Activated effector memory CD4-positive, alpha-beta T cell treated with anti-CD3 and anti-CD28 coated beads, Interleukin-2, amount 50 U/mL, for 16 hours (primary cell): ENCODE data around the gene TSC22D1.
"Not testable (repeated sequence)": the region's sequence is repeated elsewhere in the genome, so short reads cannot be mapped to it uniquely, and the experiment has no call there.

Experiments used
- DNase-seq: peaks from one replicate; pipeline ENCODE4 v3.0.0-alpha.2; 2020

Gene TSC22D1

DNA sequence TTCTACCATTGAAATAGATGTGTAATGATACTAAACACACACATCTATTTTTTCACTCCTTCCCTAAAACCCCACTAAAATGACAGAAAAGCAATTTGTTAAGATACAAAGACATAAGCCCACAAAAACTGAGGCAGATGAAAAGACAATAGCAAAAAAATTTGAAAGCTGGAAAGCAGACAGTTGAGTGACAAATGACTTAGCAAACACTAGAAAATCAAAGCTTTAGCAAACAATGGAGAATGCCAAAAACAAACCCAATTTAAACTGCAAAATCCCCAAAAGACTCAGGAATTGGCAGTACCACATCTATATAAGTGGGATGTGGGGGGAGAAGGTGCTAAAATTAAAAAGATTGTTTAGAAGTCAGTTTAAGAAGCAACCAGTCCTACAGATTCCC is 9.5 kb downstream of the TSC22D1 start:
- DNase-seq: no peak

DNA sequence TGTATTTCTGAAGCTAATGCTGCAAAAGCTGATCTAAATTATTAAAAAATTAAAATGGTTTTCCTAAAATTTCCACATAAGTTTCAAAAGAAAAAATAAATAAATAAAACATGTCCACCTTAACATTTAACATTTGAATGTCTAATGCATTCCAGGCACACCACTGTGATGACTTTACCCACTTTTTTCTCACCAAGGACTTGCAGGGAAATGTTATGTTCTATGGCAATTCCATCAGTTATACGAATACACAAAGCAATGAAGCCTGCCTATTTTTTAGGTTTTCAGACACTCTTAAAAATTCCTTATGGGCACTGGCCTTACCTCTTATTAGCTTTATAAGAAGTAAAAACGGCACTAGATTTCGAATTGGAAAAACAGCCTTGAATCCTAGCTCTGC is 10.2 kb downstream of the TSC22D1 start:
- no peak for DNase-seq

DNA sequence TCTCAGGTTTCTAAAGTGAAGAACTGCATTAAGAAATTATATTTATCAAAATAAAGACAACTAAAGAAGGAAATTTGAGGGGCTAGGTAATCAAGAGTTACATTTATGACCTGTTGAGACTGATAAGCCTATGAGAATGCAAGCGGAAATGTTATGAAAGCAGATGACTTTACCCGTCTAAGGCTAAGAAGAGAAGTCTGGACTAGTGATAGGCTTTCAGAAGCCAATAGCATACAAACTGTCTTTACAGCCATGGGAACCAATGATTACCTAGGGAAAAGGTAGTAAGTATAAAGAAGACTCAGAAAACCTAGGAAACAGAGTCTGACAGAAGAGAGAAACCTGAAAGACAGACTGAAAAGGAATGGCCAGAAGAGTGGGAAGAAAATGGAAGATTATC is 11.2 kb downstream of the TSC22D1 start:
- no peak for DNase-seq

DNA sequence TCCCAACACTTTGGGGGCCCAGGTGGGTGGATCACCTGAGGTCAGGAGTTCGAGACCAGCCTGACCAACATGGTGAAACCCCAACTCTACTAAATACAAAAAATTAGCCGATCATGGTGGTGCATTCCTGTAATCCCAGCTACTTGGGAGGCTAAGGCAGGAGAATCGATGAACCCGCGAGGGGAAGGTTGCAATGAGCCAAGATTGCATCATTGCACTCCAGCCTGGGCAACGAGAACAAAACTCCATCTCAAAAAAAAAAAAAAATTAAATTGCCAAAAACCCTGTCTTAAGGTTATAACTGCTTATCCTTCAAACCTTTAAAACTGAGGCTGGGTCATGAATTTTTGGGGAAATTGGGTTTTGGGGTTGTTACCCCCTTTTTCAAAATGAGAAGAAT is 13.3 kb downstream of the TSC22D1 start:
- DNase-seq: not testable (repeated sequence)

DNA sequence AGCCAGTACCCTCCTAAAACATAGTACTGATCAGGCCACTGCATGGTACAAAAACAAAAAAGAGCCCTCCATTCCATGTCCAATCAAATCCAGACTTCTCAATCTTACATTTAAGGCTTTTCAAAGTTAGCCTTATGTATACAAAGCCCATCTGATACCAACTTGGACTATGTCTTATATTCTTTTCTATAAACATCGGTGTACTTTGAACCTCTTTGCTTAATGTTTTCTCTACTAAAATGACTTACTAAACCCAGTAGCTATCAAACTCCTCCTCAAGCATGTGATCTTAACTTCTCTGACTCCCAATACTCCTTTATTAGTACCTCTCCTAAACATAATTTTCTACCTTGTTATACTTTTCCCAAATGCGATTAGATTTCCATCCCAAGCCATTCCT is 14.8 kb downstream of the TSC22D1 start:
- no peak for DNase-seq

DNA sequence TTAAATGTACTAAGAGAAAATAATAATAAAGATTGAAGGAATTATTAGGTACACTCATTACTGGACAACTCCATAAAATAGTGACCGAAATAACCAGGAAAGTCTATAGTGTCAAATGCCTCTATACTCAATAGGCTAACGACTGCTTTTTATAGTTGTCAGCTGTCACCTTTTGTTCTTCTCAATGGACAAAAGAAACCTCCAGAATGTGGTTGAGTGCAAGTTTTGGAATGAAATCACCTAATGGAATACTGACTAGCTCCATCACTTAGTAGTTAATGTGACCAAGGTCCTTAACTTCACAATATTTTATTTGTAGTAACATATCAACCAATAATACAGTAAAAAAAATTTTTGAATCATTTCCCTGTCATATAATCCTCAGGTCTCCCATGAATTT is 18.1 kb downstream of the TSC22D1 start:
- no peak for DNase-seq

DNA sequence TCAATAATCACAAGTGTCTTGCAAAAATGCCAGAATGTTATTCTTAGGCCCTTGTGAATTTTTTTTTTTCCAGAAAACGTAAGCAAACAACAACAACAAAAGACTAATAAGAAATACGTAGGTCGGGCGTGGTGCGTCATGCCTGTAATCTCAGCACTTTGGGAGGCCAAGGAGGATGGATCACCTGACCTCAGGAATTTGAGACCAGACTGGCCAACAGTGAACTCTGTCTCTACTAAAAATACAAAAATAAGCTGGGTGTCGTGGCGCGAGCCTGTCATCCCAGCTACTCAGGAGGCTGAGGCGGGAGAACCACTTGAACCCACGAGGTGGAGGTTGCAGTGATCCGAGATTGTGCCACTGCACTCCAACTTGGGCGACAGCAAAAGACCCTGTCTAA is 20.9 kb downstream of the TSC22D1 start:
- no peak for DNase-seq

DNA sequence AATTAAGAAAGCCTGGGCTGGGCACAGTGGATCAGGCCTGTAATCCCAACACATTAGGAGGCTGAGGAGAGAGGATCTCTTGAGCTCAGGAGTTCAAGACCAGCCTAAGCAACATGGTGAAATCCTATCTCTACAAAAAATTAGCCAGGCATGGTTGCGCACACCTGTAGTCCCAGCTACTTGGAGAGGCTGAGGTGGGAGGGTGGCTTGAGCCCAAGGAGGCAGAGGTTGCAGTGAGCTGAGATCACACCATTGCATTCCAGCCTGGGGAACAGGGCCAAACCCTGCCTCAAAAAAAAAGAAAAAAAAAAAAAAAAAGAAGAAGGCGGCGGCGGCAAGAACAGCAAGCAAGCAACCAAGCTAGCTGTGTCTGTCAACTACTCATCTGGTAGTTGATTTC is 26.7 kb downstream of the TSC22D1 start:
- no peak for DNase-seq

DNA sequence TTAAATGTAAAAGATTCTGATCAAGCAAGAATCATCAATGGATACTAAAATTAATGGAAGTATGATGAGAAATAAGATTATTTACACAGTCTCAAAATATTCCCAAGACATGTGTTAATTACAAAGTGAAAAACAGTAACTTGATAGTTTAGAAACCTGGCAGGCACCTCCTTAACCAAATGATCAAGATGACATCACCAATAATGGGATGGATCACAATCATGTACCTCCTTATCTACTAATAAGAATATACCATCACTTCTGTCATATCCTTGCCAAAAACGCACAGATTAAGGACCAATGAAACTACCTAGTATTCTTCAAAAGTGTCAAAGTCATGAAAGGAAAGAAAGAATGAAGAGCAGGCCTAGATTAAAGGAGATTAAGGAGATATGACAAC is 30.0 kb downstream of the TSC22D1 start:
- no peak for DNase-seq

DNA sequence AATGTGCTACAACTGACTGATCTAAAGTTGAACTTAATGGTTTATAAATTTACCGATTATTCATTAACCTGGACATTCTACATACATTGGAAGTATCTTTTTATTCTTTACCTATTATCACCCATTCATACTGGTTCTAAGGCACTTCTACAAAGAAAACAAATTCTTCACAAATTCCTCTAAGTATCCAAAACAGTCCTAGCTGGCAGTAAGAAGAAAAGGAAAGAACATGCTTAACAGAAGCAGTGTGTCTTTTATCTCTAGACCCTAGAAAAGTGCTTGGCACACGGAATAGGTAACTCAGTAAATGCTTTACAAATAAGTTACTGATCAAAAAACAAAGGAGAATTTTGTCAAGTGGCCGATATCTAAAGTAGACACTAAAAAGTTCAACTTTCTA is 32.8 kb downstream of the TSC22D1 start:
- DNase-seq: no peak

DNA sequence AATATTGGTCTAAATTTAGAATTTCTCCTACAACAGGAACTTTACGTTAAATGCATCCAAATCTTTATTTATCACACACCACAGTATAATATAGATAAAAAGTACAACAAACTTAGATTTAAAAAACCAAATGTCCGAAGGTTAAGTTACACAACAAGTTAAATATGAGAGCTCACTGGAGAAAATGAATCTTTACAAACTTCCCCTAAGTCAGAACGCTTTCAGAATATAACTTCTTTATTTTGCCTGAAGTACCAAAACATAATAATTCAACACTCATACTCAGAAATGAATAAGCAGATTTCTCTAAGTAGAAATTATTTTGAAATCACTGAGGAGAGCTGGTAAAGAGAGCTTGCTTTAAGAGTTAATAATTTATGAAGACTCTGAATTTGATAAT is 33.8 kb downstream of the TSC22D1 start:
- no peak for DNase-seq

DNA sequence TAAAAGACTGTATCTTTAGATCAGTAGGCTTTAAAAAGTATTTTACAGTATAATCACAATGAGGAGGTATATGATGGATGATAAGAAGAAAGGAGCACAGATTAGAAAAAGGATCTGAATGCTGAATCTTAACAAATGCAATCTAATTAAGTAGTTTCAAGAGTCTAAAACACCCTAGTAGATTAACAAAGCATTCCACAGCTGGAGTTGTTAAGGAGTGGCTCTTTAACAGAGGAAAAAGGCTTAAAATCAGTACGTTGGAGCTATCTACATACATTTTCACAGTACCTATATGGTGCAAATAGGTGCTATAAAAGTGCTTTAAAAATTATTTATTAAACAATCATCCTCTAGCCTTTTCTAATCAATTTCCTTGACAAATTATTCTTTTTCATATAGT is 34.5 kb downstream of the TSC22D1 start:
- no peak for DNase-seq

DNA sequence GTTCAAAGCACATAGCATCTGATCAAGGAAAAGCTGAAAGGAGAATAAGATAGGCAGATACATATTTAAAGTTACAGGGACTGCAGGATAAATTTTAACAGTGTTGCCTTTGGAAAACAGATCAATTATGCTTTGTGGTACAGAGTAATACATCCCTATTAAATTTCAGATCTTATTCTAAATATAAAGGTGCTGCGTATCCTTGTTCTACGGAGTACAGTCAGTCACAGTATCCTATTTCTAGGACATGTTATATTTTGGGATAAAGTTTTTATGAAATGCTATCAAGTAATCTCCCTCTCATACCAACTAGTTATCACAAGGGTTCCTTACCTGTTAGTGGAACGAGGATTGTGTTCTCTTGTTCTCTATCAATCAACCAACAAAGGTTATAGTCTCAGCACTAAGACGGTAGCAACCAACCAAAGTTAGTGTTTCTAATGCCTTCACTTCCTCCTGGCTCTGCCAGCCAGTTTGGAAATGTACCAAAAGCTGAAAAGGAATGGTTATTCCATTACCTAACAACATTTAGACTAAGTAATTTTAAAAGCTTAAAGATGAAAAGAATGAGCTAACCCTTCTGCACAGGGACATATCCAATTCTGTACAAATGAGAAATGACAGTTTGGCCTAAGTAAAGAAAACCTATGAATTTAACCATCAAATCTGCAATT is 35.2 kb downstream of the TSC22D1 start:
- no peak for DNase-seq

DNA sequence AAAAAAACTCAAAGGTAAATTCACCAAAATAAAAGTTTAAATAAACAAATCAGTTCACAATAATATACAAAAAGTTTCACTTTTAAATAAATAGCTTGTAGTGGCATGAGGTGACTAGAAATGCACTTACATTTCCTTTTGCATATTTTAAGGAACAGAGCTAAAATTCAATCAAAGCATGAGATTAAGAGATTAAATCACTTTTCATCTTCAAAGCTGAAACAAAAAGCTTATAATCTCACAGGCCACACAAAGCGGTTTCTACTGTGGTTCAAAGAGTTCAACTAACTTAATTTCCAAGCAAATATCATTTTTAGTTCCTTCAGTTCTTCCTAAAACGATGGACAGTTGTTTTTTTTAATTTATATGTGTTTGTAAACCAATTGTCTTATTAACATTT is 38.9 kb downstream of the TSC22D1 start:
- DNase-seq: no peak

DNA sequence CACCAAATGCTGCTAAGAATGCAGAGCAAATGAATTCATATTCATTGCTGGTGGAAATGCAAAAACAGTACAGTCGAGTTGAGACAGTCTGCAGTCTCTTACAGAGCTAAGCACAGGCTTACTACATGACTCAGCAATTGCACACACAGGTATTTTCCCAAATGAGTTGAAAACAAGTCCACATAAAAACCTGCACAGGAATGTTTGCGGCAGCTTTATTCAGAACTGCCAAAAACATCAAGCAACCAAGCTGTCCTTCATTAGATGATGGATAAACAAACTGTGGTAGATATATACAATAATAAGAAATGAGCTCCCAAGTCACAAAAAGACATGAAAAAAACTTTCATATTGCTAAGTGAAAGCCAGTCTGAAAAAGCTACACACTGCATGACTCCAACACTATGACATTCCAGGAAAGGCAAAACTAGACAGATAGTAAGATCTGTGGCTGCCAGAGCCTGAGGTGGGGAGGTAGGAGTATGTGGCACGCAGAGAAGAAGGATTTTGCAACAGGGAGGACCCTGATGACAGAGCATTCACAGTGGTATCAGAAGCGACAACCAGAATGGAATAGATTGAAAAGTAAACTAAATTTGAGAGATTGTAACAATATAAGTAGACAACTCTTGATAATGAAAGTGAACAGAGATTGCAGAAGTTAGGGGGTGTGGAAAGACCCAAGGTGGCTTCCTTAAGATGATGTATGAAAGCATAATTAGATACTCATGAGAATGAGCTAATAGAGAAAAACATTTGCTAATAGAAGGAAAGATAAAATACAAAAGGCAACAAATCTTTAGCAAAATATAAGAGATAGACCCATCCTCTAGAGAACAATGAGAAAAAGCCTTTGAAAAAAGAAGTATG is 52.7 kb downstream of the TSC22D1 start:
- DNase-seq: no peak

DNA sequence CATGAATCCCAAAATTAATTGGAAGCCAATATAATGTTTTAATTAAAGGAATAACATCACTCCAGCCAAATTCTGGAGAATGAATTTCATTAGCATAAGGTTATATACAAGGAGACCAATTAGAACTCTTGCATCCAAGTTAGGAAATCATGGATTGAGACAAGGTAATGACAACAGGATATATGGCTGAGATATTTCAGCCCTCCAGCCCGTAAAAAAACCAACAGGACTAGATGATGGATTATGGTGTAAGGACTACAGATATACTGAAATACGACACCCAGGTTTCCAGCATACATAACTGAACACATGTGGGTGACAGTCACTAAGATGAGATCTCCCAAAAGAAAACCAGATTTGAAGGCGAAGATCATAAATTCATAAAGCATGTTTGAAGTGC is 56.5 kb downstream of the TSC22D1 start:
- DNase-seq: no peak

DNA sequence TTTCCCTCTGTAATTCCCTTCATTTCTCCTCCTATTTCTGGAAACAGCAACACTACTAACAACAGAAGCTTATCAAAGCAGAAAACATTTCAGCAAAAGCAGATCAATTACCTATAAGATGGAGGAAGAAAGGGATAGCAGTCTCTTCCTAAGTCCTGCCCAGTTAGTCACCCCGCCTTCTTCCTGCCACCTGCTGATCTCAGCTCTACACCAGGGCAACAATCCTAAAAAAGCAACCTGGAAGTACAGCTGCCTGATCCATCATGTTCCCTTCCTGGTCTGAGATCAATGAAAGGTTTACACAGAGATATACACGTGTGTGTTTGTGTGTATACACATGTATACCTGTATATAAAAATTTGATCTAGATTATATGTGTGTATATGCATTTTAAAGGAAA is 59.4 kb downstream of the TSC22D1 start:
- DNase-seq: no peak

DNA sequence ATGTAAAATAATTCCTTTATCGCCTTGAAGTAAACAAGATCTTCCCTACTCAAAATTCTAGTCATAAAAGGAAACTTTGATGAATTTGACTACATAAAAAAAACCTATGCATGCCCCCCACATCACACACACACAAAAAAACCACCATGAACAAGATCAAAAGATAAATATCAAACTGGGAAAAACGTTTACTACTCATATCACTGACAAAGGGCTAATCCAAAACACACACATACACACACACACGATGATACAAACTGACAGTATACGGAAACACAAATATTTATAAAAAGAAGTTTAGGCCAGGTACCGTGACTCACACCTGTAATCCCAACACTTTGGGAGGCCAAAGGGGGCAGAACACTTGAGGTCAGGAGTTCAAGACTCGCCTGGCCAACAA is 61.9 kb downstream of the TSC22D1 start:
- no peak for DNase-seq

DNA sequence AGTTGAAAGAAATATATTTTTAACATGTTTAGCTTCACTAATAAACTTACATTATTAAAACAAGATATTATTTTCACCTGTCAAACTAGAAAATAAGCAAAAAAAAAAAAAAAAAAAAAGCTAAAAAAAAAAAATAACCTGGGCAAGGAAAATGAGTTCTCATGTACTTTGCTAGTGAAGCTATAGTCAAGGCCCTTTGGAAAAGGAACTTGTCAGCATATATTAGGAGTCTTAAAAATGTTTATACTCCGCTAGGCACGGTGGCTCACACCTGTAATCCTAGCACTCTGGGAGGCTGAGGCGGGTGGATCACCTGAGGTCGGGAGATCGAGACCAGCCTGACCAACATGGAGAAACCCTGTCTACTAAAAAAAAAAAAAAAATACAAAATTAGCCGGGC is 66.3 kb downstream of the TSC22D1 start:
- DNase-seq: not testable (repeated sequence)

DNA sequence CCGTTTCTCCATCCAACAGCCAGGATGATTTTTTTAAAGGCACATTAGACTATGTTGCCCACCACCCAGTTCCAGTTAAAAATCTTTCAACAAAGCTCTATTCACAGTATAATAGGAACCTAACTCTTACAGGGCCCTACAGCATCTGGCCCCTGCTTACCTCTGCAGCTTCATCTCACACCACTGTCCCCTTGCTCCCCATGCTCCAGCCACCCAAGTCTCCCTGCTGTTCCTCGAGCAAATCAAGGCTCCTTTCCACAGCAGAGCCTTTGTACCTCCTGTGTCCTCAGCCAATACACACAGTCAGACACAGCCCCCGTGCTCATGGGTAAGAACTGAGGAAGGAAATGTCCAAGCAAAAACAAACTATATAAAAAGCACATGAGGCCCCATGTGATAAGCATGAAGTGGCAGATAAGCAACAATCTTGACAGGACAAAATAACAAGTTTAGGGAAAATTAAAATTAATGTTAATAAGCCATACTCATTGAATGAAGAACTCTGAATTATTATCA is 67.5 kb downstream of the TSC22D1 start:
- DNase-seq: no peak

DNA sequence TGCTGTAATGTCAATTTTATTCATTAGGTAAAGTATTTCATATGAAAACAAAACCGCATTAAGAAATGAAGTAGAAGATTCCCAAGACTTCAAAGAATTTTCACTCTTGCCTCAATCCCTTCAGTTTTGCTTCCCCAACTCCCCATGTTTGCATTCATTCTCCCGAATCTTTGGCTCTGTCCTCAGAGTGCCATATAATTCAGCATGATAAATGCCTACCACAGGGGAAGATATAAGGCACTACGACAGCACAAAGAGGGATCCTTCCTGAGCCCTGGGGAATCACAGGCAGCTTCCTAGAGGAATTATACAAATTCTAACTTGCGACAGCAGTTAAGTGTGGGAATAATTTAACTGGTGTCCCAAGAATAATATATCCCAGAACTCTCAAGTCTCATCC is 68.5 kb downstream of the TSC22D1 start:
- no peak for DNase-seq

DNA sequence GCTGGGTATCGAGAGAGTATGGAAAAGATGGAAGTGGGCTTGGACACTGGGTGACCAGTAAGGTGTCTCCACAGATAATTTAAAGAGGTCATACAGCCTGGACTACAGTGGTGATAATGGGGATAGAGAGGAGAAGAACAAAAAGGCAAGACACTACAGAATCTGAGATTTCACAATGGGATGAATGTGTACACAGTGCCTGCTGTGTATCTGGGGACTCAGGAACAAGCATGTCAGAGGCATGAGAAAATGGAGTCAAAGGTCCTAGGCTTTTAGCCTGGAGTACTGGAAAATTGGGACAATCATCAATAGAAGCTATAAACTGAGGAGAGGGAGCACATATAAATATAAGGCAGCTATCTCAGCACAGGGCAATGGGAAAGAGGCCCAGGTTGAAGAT is 69.4 kb downstream of the TSC22D1 start:
- DNase-seq: no peak

DNA sequence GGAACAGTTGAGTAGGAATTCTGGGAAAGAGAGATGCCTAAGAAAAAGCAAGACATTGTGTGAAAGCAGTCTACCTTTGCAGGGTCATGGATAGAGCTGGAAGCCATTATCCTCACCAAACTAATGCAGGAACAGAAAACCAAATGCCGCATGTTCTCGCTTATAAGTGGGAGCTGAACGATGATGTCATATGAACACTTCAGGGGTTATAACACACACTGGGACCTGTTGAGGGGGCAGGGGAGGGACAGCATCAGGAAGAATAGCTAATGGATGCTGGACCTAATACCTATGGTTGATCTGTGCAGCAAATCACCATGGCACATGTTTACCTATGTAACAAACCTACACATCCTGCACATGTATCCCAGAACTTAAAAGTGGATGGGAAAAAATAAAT is 69.9 kb downstream of the TSC22D1 start:
- DNase-seq: no peak

DNA sequence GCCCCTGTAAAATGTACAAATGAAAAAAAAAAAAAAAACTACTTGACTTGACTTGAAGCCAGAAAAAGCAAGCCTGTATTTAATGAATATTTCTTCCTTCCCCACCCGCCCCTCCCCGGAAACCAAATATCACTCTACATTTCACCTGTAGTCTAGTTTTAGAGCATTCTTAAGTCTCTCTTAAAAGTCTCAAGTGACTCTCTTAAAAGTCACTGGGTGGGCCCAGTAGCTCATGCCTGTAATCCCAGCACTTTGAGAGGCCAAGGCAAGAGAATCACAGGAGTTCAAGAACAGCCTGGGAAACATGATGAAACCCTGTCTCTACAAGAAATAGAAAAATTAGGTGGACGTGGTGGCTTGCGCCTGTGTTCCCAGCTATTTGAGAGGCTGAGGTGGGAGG is 72.0 kb downstream of the TSC22D1 start:
- no peak for DNase-seq

DNA sequence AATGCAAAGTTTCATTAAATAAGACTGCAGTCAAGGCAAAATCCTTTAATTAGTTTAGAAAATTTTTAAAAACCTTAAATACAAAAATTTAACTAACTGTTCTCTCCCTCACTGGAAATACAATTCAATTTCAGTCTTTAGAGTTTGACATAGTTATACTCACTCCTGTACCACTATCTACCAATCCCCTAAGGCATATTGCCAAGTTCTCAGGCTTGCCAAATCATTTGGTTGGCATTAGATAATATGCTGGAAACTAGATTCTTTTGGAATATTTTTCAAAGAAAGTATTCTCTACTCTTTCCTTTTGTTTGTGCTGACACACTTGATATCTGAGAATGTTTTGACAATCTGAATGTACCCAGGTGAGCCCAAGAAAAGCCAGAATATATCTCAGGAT is 77.2 kb downstream of the TSC22D1 start:
- DNase-seq: no peak
